Testis (tissue), 2 donors: Measurements from ENCODE around the gene NDUFS3.

ENCODE experiments used
- POLR2A ChIP-seq: fragments of 450-650 bp; IDR thresholded peaks from one replicate; pipeline ENCODE4 v1.6.1; 2017; ENCODE audit warnings: antibody characterized with exemption, mild to moderate bottlenecking, moderate library complexity
- TF ChIP-seq, protein P1 (sequence below), 3 experiments: fragments of 450-650 bp in 2 of 3; fragments of 200-600 bp in 1 of 3; sonication (generic) in 1 of 3; IDR thresholded peaks; one replicate each; pipeline ENCODE4 v1.5.1; 2016 to 2019; ENCODE audit warnings: antibody characterized with exemption in 3 of 3, mild to moderate bottlenecking in 2 of 3, moderate library complexity in 1 of 3

DNA sequence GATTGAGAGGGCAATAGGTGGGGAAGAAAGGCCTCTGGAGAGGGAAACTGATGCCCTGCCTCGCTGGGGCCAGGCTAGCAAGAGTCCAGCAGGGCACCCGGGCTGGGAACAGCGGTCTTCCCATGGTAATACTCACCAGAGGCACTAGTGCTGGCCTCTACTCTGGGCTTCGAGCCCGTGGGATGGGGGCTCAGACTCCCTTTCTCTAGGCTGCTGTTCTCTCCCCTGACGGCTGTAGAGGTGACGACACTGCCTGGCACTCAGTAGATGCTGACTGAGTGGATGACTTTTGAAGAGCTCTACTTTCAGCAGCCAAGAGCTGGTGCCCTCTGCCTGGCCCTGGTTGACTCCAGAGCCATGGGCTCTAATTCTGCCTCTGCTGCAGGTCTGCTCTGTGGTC is 16.2 kb downstream of the NDUFS3 start:
- TF ChIP-seq, protein P1, sequence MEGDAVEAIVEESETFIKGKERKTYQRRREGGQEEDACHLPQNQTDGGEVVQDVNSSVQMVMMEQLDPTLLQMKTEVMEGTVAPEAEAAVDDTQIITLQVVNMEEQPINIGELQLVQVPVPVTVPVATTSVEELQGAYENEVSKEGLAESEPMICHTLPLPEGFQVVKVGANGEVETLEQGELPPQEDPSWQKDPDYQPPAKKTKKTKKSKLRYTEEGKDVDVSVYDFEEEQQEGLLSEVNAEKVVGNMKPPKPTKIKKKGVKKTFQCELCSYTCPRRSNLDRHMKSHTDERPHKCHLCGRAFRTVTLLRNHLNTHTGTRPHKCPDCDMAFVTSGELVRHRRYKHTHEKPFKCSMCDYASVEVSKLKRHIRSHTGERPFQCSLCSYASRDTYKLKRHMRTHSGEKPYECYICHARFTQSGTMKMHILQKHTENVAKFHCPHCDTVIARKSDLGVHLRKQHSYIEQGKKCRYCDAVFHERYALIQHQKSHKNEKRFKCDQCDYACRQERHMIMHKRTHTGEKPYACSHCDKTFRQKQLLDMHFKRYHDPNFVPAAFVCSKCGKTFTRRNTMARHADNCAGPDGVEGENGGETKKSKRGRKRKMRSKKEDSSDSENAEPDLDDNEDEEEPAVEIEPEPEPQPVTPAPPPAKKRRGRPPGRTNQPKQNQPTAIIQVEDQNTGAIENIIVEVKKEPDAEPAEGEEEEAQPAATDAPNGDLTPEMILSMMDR (IDR thresholded peaks at IDR 0.05) = no peak
- TF ChIP-seq POLR2A = no peak
